Measurements from ENCODE around the gene RUNX2.

RUNX2 gene

DNA sequence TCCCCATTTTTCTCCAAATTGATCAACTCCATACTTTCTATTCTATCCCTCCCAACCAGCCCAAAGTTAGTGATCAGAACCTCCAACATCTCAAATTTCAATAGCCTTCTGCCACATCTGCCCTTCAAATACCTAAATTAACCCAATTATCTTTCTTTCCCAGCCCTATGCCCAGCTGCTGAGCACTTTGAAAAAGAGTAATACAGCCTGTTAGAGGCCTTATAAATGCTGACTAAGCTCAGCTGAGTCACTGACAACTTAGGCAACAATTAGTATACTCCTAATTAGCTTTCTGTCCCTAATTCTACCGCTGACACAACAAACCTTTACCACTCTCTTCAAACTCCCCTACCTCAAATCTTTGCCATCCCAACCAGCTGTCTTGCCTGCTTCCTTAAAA is 23.5 kb downstream of the RUNX2 start:
- DNase-seq = no peak

DNA sequence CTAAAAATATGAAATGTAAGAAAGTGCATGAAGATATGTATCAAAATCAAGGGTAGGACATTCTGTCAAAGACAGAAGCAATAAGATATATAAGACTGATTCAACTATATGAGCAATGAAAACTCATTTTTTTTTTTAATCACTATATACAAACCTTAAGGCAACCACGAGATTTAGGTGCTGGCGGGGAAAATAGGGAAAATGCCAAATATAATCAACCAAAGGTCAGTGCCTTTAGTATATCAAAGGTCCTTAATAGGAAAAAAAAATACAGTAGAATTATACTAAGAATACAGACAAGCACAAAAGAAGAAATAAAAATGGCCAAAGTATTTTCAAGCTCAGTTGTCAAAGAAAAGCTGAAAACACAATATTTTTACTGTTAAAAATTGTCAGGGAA is 25.5 kb downstream of the RUNX2 start:
- no peak for DNase-seq

DNA sequence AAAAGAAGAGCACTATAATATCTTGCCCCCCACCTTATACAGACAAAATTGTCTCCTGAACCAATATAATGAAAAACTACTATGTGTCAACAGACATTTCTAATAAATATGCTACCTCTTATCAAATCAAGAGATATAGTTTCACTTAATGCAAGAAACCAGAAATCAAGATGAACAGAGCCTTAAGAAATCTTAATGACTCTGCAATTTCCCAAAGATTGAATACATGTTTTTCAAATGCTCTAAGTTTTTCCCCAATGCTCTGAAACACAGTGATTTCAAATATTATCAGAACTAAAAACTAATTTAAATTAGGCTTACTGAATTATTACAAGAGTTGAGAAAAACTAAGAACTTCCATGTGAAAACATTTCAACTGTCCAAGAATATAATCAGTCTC is 36.3 kb downstream of the RUNX2 start:
- no peak for DNase-seq

DNA sequence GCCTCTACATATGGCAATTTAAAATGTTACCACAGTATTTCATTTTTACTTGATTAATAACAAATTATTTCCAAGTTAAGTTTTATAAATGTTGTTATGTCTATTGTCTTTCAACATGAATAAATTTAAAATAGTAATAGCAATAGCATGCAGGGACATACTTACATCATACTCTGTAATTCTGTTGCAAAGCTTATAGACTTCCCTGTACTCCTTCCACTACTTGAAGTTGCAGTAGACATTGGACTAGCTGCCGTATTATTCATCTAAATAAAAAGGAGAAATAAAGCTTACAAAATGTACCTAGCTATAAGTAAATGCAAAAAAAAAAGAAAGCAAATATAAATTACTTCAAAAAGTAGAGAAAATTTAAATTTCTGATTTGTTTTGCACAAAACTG is 36.9 kb downstream of the RUNX2 start:
- DNase-seq = no peak

DNA sequence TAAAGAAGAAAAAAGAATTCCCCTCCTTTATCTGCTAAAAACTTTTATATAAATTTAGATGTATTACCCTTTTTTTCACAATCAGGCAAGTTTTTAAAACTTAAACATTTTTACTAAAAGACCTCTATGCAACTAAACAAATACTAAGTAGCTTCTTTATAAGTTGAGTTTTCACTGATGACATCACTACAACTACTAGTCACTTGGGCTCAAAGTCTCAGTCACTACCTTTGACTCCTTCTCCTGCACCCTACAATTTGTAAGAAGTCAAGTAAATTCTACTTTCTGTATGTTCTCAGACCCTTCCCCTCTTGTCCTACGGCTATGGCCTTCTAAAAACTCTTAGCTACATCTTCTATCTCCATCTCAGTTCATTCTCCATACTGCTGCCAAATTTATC is 38.4 kb downstream of the RUNX2 start:
- DNase-seq = no peak

DNA sequence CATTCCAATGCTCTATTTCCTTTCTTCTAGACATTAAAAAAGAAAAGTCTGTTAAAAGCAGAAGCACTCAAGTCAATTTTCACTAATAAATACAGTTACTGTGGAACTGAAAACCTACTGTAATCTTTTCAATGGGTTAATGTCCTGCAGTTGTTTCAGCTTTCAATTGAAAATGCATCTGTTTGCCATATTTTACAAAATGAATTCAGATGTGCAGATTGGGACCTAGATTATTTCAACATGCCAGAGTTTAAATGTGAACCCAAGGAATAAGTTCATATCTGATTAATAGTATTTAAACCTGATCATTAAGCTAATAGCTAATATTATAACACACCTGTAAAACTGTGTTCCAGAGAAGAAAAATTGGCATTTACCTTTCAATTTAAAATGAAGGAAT is 39.9 kb downstream of the RUNX2 start:
- DNase-seq = no peak

DNA sequence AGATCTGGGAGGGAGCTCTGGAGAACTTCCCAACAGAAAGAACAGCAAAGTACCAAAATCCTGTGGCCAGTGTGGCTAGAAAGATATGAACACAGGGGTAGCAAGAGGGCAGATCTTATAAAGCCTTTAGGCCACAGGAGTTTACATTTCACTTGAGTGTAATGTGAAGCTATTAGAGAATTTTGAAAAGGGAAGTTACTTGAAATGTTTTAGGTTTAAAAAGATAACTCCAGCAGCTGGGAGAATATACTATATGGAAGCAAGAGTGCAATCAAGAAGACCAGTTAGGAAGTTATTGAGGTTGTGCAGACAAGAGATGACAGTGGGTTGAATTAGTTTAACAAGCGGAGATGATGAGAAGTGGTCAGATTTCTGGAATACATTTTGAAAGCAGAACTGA is 41.7 kb downstream of the RUNX2 start:
- peak; percentile 14 to 28 for DNase-seq

DNA sequence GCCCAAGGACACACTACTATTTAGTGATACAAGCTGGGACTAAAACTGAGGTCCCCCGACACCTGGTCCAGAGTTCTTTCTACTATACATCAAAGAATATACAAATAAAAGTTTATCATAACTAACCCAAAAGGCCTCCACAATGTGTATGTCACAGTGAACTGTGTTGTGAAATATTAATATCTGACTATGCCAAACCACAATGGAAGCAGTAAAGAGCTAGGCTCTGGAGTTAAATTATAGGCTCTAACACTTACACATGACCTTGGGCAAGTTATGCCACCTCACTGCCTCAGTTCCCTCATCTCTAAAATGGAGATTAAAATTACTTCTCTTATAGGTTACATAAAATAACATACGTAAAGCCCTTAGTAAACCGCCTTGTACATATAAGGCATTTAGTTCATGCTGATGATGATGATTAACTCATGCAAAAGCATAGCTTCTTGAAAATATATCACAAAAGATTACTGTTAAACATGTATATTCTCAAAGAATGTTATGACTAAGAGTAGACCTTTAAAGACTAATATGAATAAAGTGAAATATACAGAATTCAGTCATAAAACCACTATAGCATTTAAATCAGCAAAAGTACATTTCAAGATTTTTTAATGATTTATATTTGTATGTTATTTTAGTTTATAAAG is 43.9 kb downstream of the RUNX2 start:
- no peak for DNase-seq

DNA sequence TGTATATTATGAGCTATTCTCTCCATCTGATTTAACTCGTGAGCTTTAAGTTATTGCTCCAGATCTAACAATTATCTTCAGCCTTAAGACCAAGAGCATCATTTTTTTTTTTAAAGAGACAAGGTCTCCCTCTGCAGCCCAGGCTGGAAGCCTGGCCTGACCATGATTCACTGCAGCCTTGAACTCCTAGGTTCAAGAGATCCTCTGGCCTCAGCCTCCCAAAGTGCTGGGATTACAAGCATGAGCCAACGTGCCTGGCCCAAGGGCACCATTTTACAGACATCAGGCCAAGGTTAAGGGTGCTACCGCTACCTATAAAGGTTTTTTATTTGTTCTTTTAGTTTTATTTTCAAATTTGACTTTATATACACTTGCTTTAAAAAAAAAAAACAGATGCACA is 47.3 kb downstream of the RUNX2 start:
- no peak for DNase-seq

DNA sequence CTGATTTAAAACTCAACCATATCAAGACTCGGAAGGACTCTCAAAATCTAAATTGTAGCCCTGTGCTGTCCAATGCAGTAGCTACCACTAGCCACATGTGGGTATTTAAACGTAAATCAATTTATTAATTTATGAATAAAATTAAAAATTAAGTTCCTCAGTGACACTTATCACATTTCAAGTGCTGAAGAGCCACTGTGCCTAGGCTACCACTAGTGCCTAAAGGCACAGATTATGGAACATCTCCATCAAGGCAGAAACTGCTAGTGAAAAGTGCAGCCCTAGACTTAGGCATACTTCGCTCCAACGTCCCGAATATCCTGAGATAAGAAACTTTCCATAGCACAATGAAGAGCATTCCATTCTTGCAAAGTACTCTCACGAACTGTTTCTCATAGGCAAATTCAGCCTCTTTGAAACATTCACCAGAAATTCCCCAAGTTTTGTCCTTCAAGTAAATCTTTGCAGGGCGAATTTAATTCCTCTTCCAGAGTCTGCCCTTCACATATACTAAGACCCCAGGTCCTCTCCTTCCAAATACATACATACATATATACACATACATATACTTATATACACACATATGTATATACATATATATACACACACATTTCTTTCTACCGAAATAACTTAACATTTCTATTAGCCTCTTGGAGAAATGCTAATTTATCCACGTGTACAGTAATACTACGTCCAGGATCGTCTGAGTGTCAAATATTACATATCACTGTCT is 48.3 kb downstream of the RUNX2 start:
- DNase-seq = no peak

DNA sequence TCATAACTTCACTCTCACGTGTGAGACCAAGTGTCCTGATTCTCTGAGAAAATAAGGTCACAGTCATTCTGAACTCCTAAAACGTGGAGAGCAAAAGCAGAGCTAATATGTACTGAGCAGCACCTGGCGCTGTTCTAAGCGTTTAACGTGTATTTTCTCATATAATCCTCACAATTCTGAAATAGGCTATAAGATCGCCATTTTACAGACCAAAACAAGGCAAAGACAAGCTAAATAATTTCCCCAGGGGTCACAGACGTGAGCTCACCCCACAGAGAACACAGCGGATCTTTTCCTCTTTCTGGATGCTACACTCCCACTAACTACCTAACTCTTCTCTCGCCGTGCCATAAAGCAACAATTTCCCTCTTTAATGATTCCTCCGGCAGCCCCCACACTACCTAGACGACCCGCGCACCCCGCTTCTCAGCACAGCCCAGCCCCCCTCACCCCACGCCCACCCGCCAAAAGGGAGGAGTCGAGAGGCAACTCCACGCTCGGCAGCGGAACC is 49.0 kb downstream of the RUNX2 start:
- peak; percentile 48 to 68 for DNase-seq

DNA sequence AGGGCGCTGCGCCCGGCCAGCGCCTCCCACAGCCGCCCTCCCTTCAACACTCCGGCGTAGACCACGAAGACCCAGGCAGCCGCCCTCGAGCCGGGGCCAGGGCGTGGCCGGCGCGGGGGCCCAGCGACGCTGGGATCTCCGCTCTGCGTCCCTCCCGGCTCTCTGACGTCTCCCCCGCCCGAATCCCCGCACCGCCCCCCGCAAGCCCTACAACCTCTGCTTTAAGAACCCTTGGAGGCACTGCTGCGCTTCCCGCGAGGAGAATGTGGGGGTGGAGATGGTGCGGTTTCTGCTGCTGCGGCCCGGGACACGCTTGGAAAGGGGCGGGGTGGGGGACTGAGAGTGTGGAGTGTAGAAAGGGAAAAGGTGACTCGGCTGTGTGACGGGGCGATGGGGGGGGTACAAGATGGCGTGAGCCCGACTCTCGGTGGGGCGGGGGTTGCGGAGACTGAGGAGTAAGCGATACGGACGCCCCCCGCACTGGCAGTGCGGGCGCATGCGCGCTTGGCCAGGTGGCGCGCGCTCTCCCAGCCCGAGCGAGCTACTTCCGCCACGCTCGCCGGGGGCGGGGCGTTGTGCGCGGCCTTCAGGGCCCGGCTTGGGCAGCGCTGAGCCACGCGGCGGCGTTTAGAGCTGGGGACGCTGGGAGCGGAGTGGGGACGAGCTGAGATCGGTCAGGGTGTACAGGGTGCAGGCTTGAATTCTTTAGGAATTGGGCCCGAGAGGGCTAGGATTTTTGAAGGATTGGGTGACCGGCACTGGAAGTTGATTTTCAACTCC is 49.6 kb downstream of the RUNX2 start, which contains the start of gene SUPT3H:
Gene SUPT3H, minus strand, starts transcription at position 381 of the 780 bp plus-strand sequence.
- DNase-seq = peak; percentile 85 to 87

DNA sequence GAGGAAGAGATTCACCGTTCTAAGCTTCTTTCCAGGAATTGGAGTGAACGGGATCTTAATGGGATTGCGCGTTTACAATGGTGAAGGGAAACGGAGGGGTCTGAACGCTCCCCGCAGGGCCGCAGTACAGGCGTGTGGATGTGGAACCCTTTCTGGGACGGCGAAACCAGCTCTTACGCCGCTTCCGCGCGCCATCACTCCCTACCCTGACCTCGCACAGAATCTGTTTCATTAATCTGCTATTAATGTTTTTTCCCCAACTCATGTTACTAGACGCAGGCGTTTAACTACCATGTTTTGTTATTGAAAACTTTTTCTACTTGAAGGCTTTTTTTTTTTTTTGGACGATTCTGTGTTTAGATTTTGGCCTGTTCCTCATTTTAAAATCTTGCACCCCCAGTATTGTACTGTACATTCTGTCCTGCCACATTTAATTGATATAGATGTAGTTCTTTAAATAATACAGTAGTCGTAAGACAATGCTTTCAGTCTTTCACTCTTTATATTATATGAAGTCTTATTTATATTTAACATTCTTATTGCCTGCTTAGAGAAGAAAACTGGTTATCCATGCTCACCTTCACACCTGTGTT is 50.3 kb downstream of the RUNX2 start:
- peak; percentile 70 to 75 for DNase-seq

DNA sequence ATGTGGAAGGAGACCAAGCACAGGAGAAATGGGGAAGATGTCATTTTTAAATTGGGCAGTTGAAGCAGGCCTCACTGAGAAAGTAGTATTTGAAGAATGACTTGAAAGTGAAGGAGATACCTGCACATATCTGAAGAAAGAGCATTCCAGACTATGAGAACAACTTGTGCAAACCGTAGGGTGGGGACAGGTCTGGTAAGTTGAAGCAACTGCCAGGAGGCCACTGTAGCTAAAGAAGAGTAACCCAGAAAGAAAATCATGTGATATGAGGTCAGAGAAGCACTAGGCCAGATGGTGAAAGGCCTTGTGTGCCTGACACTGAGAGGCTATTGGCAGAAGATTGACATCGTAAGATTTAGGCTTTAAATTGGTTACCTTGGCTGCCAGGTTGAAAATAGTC is 54.3 kb downstream of the RUNX2 start:
- DNase-seq = no peak

DNA sequence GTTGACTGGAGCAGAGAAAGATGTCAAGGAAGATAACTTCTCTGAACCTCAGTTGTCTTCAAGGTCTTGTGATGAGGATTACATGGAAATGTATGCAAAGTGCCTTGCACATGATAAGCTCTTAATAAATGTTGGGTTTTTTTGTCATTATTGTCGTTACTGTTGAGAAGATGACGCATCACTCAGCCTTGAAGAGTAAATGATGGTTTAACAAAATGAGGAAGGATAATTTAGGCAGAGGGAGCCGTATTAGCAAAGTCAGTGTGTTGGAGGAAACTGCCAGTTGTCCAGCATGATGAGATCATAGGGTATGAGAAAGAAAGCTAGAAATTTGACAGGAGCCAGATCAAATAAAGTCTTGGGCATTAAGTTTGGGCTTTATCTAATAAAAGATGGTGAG is 58.4 kb downstream of the RUNX2 start:
- no peak for DNase-seq

DNA sequence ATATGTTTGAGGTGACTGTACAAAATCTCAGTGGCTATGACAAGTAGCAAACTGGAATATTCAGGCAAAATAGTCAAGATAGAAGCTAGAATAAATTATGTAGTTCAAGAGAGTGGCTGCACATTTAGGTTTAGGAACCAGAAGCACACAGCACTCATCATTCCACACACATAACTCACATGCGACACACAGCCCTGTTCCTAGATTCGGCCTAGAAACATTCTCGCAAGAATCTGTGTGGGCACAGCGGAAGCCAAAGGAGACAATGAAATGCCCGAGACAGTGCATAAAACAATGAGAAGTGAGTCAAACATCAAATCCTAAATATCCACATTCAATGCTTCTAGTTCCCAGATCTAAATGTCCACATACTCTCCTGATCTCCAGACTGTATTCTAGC is 59.1 kb downstream of the RUNX2 start:
- DNase-seq = no peak

DNA sequence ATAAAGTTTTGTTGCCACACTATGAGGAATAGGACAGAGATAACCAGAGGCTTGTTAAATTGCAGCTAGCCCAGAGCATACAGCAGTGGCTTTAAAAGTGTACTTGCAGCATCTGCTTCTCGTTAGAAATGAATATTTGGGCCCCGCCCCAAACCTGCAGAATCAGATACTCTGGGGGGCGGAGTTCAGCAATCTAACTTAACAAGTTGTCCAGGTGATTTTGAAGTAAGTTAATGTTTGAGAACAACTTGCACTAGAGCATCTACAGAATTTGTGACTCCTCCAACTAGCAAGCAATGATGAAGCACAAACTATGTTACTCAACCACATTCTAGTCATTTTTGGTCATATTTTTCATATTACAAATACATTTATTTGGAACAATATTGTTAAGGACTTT is 60.2 kb downstream of the RUNX2 start:
- no peak for DNase-seq

DNA sequence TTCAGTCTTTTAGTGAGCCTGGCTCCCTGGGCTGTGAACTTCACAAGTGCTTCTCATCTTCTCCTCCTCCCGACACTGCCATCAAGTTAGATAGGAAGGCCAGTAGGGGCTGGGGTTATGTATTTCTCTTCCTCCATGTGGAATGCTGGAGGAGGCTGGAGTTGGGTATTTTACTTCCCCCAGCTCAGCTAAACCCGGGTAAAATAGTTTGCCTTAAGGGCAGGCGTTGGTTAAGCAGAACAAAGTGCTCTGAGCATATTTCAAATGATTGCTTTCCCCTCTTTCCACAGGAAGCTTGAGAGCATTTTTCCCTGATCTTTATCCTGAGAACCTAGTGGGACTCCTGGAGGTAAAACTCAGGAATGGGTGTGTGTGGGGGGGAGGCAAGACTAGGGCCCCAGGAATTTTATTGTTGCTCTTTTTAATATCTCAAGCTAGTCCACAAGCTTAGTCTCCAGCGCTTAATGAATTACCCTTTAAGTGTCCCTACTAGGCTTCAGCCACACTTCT is 66.5 kb downstream of the RUNX2 start:
- DNase-seq = no peak

DNA sequence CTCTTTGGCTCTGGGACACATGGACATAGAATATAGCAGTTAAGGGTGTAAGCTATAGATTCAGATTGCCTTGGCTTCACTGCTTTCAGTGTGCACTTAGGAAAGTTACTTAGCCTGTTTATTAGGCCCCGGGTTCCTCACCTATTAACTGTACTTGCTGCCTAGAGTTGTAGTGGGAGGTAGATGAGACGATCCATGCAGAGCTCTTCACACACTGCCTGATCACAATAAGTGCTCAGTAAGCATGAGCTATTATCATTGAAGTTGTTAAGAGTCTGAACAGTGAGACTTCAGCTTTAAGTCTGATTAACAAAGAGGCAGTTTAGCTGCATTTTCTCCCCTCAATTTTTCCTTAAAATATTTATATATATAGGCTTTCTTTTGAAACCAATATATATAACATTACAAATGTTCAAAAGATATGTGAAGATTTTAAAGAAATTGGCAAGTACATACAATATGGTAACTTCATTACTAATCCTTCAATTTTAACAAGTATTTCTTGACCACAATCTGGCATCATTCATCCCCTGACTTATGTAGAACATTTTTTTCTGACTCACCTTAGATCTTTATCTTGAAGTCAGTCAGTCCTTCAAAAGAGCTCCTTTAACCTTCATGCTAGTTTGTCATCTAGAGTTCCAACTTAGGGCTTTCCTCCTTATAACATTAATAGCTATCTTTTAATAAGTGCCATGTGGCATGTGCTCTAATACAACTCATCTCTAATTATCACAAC is 70.1 kb downstream of the RUNX2 start:
- DNase-seq = no peak

DNA sequence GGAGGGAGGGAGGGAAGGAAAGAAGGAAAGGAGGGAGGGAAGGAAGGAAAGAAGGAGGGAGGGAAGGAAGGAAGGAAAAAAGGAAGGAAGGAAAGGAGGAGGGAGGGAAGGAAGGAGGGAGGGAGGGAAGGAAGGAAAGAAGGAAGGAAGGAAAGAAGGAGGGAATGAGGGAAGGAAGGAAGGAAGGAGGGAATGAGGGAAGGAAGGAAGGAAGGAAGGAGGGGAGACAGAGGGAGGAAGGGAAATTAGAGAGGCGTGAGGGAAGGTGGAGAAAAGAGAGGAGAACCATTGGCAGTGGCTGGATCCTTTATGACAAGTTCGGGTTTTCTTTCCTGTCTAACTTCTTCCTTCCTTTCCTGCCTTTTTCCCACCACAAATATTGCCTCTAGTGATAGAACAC is 71.9 kb downstream of the RUNX2 start:
- DNase-seq = no peak

DNA sequence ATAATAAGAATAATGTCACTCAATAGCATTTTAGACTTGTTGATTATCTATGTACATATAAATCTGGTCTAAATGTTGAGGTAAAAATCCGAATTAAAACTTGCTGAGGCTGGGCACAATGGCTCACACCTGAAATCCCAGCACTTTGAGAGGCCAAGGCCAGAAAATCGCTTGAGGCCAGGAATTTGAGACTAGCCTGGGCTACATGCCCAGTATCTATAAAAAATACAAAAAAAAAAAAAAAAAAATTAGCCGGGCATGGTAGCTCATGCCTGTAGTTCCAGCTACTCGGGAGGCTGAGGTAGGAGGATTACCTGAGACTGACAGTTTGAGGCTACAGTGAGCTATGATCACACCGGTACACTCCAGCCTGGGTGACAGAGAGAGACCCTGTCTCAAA is 83.8 kb downstream of the RUNX2 start:
- DNase-seq = no peak

DNA sequence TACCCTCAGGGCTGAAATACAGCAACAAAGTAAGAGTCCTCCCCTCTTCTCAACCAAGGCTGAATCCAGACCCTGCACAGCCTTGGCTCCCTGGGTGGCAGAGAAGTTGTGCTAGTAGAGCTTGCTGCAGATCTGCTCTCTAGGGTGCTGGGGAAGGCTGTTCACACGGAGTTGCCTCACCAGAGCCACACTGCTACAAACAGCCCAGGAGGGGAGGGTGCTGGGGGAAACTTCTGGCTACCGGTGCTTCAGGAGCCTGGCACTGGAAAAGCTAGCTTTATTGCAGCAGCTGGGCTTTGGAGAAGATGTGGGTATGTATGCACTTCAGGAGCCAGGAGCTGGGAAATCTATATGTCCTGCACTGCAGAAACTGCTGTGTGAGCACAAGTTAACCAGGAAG is 87.2 kb downstream of the RUNX2 start:
- DNase-seq = peak; percentile 62 to 67

Data from Kasumi-1 (cell line).